ENCODE results near the gene AASDH. TPM values are rescaled to one million over a fixed set of nuclear protein-coding genes. Genes with fewer than 3 reads are reported as not detected.

Gene AASDH
- total RNA-seq, 6 experiments from 2014 or later, result 6.7 to 10.1 (median 8.4) TPM

- Mint-ChIP-seq H3K27ac (no peak overlapping the region), H3K9me3 (no peaks in the 10 kb centered on the region), H3K27me3 (ENCODE audit: insufficient read depth) (peaks cover 19% of the 10 kb centered on the region), H3K4me1 (ENCODE audit: low read depth) (no peaks in the 10 kb centered on the region), H3K36me3 (ENCODE audit: low read depth) (no peaks in the 10 kb centered on the region), H3K4me3 (no peak overlapping the region)
- no peak for DNase-seq
- TF ChIP-seq CTCF (IDR thresholded peaks at IDR 0.05), result no peak
Observed at GRCh38 chr4:56324011-56324610, 63.2 kb downstream of the AASDH start.

GRCh38 chr4:56323327-56323726 lies 64.0 kb downstream of the AASDH start:
- no peaks in the 10 kb centered on the region for H3K4me1 Mint-ChIP-seq (ENCODE audit: low read depth)
- H3K27me3 Mint-ChIP-seq (ENCODE audit: insufficient read depth), result peaks cover 19% of the 10 kb centered on the region
- no peaks in the 10 kb centered on the region for H3K9me3 Mint-ChIP-seq
- no peaks in the 10 kb centered on the region for H3K36me3 Mint-ChIP-seq (ENCODE audit: low read depth)
- no peak for DNase-seq
- no peak overlapping the region for H3K4me3 Mint-ChIP-seq
- H3K27ac Mint-ChIP-seq, result no peak overlapping the region
- no peak for TF ChIP-seq CTCF (IDR thresholded peaks at IDR 0.05)

- no peaks in the 10 kb centered on the region for H3K4me1 Mint-ChIP-seq (ENCODE audit: low read depth)
- DNase-seq, result no peak
- H3K27ac Mint-ChIP-seq, result no peak overlapping the region
- H3K9me3 Mint-ChIP-seq, result no peaks in the 10 kb centered on the region
- no peak for TF ChIP-seq CTCF (IDR thresholded peaks at IDR 0.05)
- H3K36me3 Mint-ChIP-seq (ENCODE audit: low read depth), result no peaks in the 10 kb centered on the region
- no peak overlapping the region for H3K4me3 Mint-ChIP-seq
- peaks cover 14% of the 10 kb centered on the region for H3K27me3 Mint-ChIP-seq (ENCODE audit: insufficient read depth)
Observed at GRCh38 chr4:56321251-56321650, 66.0 kb downstream of the AASDH start.

GRCh38 chr4:56320293-56320692 lies 67.0 kb downstream of the AASDH start:
- H3K4me3 Mint-ChIP-seq, result no peak overlapping the region
- no peaks in the 10 kb centered on the region for H3K4me1 Mint-ChIP-seq (ENCODE audit: low read depth)
- no peaks in the 10 kb centered on the region for H3K9me3 Mint-ChIP-seq
- TF ChIP-seq CTCF (IDR thresholded peaks at IDR 0.05), result no peak
- no peak overlapping the region for H3K27ac Mint-ChIP-seq
- no peak for DNase-seq
- H3K36me3 Mint-ChIP-seq (ENCODE audit: low read depth), result no peaks in the 10 kb centered on the region; the same call in 1 of the 2 replicates
- H3K27me3 Mint-ChIP-seq (ENCODE audit: insufficient read depth), result peaks cover 14% of the 10 kb centered on the region

- H3K9me3 Mint-ChIP-seq, result peaks cover 6% of the 10 kb centered on the region
- no peak overlapping the region for H3K27ac Mint-ChIP-seq
- H3K36me3 Mint-ChIP-seq (ENCODE audit: low read depth), result peaks cover 4% of the 10 kb centered on the region
- TF ChIP-seq CTCF (IDR thresholded peaks at IDR 0.05), result no peak
- no peak overlapping the region for H3K4me3 Mint-ChIP-seq
- H3K4me1 Mint-ChIP-seq (ENCODE audit: low read depth), result no peaks in the 10 kb centered on the region
- DNase-seq, result no peak
- H3K27me3 Mint-ChIP-seq (ENCODE audit: insufficient read depth), result peaks cover 19% of the 10 kb centered on the region
Observed at GRCh38 chr4:56318555-56318954, 68.7 kb downstream of the AASDH start.

DNA sequence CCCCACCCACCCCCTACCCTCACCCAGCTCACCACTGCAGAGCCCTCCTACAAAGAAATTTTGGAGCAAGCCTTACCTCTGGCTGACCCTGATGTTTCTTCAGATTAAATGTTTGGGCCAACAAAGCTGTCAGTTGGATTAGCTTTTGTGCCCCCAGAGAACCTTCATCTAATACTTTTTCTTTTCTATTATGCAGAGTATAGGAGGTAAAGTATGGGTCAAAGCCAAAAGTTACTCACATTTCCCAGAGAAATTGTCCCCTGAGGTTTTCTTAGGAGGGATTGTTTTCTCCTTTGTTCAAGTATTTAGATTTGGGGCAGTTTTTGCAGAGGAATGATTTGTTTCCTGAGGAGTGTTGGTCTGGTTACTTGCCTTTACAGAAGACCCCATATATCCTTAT lies 69.5 kb downstream of the AASDH start:
- no peak for TF ChIP-seq CTCF (IDR thresholded peaks at IDR 0.05)
- Mint-ChIP-seq H3K4me1 (ENCODE audit: low read depth) (no peaks in the 10 kb centered on the region), H3K9me3 (peaks cover 6% of the 10 kb centered on the region), H3K27ac (no peak overlapping the region), H3K27me3 (ENCODE audit: insufficient read depth) (peaks cover 16% of the 10 kb centered on the region), H3K36me3 (ENCODE audit: low read depth) (peaks cover 4% of the 10 kb centered on the region), H3K4me3 (no peak overlapping the region)
- DNase-seq, result no peak

All from HFFc6 (cell line).